H9 (cell line): ENCODE measurements around the gene RASSF3. TPM values are rescaled to one million over a fixed set of nuclear protein-coding genes. Genes with fewer than 3 reads are reported as not detected.
"Not testable (repeated sequence)": the region's sequence is repeated elsewhere in the genome, so short reads cannot be mapped to it uniquely, and the experiment has no call there.

ENCODE experiments used
- DNase-seq: peaks from one replicate; pipeline ENCODE4 v3.0.0-alpha.2; 2017
- H2AFZ ChIP-seq: one replicate; pipeline ENCODE4 v1.6.1; 2013; ENCODE audit warnings: mild to moderate bottlenecking, low read length, control low read depth, moderate library complexity
- H2AK5ac ChIP-seq: 2 replicates; pipeline ENCODE4 v1.6.1; 2013; ENCODE audit warnings: low read length, control low read depth, mixed read lengths; ENCODE audit not compliant: insufficient read length
- H2BK120ac ChIP-seq: one replicate; pipeline ENCODE4 v1.6.1; 2013; ENCODE audit warnings: low read depth, mild to moderate bottlenecking, low read length, control low read depth, inconsistent platforms; ENCODE audit not compliant: poor library complexity, severe bottlenecking
- H2BK12ac ChIP-seq: 2 replicates; pipeline ENCODE4 v1.6.1; 2013; ENCODE audit warnings: low read length, control low read depth, mixed read lengths, low read depth; ENCODE audit not compliant: insufficient read length
- H2BK15ac ChIP-seq: 2 replicates; pipeline ENCODE4 v1.6.1; 2013; ENCODE audit warnings: low read depth, low read length, control low read depth
- H2BK20ac ChIP-seq: one replicate; pipeline ENCODE4 v1.6.1; 2013; ENCODE audit warnings: low read depth, mild to moderate bottlenecking, low read length, control low read depth, inconsistent platforms; ENCODE audit not compliant: poor library complexity, severe bottlenecking
- H2BK5ac ChIP-seq: 2 replicates; pipeline ENCODE4 v1.6.1; 2013; ENCODE audit warnings: low read length, control low read depth, mixed read lengths; ENCODE audit not compliant: insufficient read length
- H3K14ac ChIP-seq: 2 replicates; pipeline ENCODE4 v1.6.1; 2013; ENCODE audit warnings: low read length, control low read depth; ENCODE audit not compliant: insufficient read depth
- H3K18ac ChIP-seq: 2 replicates; pipeline ENCODE4 v1.6.1; 2013; ENCODE audit warnings: low read depth, mild to moderate bottlenecking, mixed read lengths, low read length, control low read depth; ENCODE audit not compliant: insufficient read length
- H3K23ac ChIP-seq: 2 replicates; pipeline ENCODE4 v1.6.1; 2013; ENCODE audit warnings: low read length, control low read depth, mixed read lengths, low read depth; ENCODE audit not compliant: insufficient read length
- H3K23me2 ChIP-seq: 2 replicates; pipeline ENCODE4 v1.6.1; 2013; ENCODE audit warnings: low read depth, mild to moderate bottlenecking, mixed read lengths, low read length, control low read depth; ENCODE audit not compliant: insufficient read length, poor library complexity, severe bottlenecking
- H3K27ac ChIP-seq: 2 replicates; pipeline ENCODE4 v1.5.1; 2013; ENCODE audit warnings: low read length, control low read depth, mixed read lengths, low read depth; ENCODE audit not compliant: insufficient read length
- H3K27me3 ChIP-seq: 2 replicates; pipeline ENCODE4 v1.6.1; 2013; ENCODE audit warnings: low read length, control low read depth, inconsistent platforms; ENCODE audit not compliant: insufficient read depth
- H3K4ac ChIP-seq: 2 replicates; pipeline ENCODE4 v1.6.1; 2013; ENCODE audit warnings: low read depth, mild to moderate bottlenecking, control low read depth, inconsistent platforms, low read length, moderate library complexity
- H3K4me1 ChIP-seq: 2 replicates; pipeline ENCODE4 v1.6.1; 2013; ENCODE audit warnings: low read length, control low read depth, inconsistent platforms; ENCODE audit not compliant: insufficient read depth
- H3K4me2 ChIP-seq: 2 replicates; pipeline ENCODE4 v1.6.1; 2013; ENCODE audit warnings: low read length, control low read depth, mixed read lengths; ENCODE audit not compliant: insufficient read length, insufficient read depth
- H3K56ac ChIP-seq: 2 replicates; pipeline ENCODE4 v1.6.1; 2013; ENCODE audit warnings: low read depth, mild to moderate bottlenecking, mixed read lengths, low read length, control low read depth; ENCODE audit not compliant: insufficient read length
- H3K79me1 ChIP-seq: 2 replicates; pipeline ENCODE4 v1.6.1; 2013; ENCODE audit warnings: low read depth, mild to moderate bottlenecking, moderate library complexity, low read length, control low read depth, inconsistent platforms; ENCODE audit not compliant: insufficient read depth, poor library complexity, severe bottlenecking
- H3K79me2 ChIP-seq: 2 replicates; pipeline ENCODE4 v1.6.1; 2013; ENCODE audit warnings: low read length, control low read depth, inconsistent platforms; ENCODE audit not compliant: insufficient read depth
- H3K9ac ChIP-seq: 2 replicates; pipeline ENCODE4 v1.6.1; 2013; ENCODE audit warnings: low read length, control low read depth, mixed read lengths; ENCODE audit not compliant: insufficient read length; ENCODE audit errors: extremely low read depth
- H3K9me3 ChIP-seq: one replicate; pipeline ENCODE4 v1.6.1; 2013; ENCODE audit warnings: low read depth, low read length, inconsistent platforms; ENCODE audit not compliant: control insufficient read depth
- H3T11ph ChIP-seq: one replicate; pipeline ENCODE4 v1.6.1; 2013; ENCODE audit warnings: mild to moderate bottlenecking, low read length, control low read depth, inconsistent platforms
- H4K20me1 ChIP-seq: one replicate; pipeline ENCODE4 v1.6.1; 2013; ENCODE audit not compliant: control insufficient read depth, insufficient read length, insufficient read depth
- H4K5ac ChIP-seq: 2 replicates; pipeline ENCODE4 v1.6.1; 2013; ENCODE audit warnings: low read depth, mild to moderate bottlenecking, mixed read lengths, low read length, control low read depth; ENCODE audit not compliant: insufficient read length
- H4K8ac ChIP-seq: replicated peaks from 2 replicates; pipeline ENCODE4 v1.6.1; 2013; ENCODE audit warnings: low read length, control low read depth, mixed read lengths, low read depth; ENCODE audit not compliant: insufficient read length
- H4K91ac ChIP-seq: 2 replicates; pipeline ENCODE4 v1.6.1; 2013; ENCODE audit warnings: low read depth, mild to moderate bottlenecking, moderate library complexity, mixed read lengths, low read length, control low read depth; ENCODE audit not compliant: insufficient read length
- H3K27ac Mint-ChIP-seq, 3 experiments: 2 replicates in 2 of 3; 3 replicates in 1 of 3; pipeline ENCODE4 v1.8.0; 2020 to 2021; ENCODE audit warnings: mixed read lengths in 3 of 3, mild to moderate bottlenecking in 1 of 3, moderate library complexity in 1 of 3
- H3K27me3 Mint-ChIP-seq: 2 replicates; pipeline ENCODE4 v1.8.0; 2021; ENCODE audit warnings: low read depth, mild to moderate bottlenecking, moderate library complexity, mixed read lengths
- H3K36me3 Mint-ChIP-seq, 3 experiments: 2 replicates in 2 of 3; 3 replicates in 1 of 3; pipeline ENCODE4 v1.8.0; 2020 to 2021; ENCODE audit warnings: low read depth in 3 of 3, mixed read lengths in 3 of 3; ENCODE audit not compliant: insufficient read depth in 1 of 3
- H3K4me1 Mint-ChIP-seq, 2 experiments: 2 replicates each; pipeline ENCODE4 v1.8.0; 2020; ENCODE audit warnings: mixed read lengths in 2 of 2
- H3K4me3 Mint-ChIP-seq, 2 experiments: 2 replicates in 1 of 2; 3 replicates in 1 of 2; pipeline ENCODE4 v1.8.0; 2020 to 2021; ENCODE audit warnings: mild to moderate bottlenecking in 2 of 2, mixed read lengths in 2 of 2, moderate library complexity in 1 of 2
- H3K9me3 Mint-ChIP-seq, 2 experiments: 2 replicates in 1 of 2; 3 replicates in 1 of 2; pipeline ENCODE4 v1.8.0; 2020; ENCODE audit warnings: mild to moderate bottlenecking in 2 of 2, mixed read lengths in 2 of 2, moderate library complexity in 1 of 2
- WGBS: extraction: QIAGEN DNeasy Blood & Tissue Kit; methylation state at CpG from one replicate; pipeline ENCODE4 v1.1.7; 2013; ENCODE audit warnings: missing lambda C conversion rate, low lambda C conversion rate, mixed read lengths; ENCODE audit not compliant: insufficient read length; ENCODE audit errors: extremely low coverage; 5-methylcytosine and 5-hydroxymethylcytosine counted together
- total RNA-seq: library from RNA; stranded (reverse); gene quantifications from 2 replicates; pipeline ENCODE4 v1.2.1, GENCODE V29; 2021
- TF ChIP-seq, protein P1 (sequence below): fragments of 200-600 bp; sonication (generic); conservative IDR thresholded peaks from 3 replicates; pipeline ENCODE4 v1.8.0; 2021; ENCODE audit warnings: antibody characterized with exemption, mild to moderate bottlenecking

The RASSF3 gene
- total RNA-seq, 1 experiment from 2014 or later: 45.1 TPM

DNA sequence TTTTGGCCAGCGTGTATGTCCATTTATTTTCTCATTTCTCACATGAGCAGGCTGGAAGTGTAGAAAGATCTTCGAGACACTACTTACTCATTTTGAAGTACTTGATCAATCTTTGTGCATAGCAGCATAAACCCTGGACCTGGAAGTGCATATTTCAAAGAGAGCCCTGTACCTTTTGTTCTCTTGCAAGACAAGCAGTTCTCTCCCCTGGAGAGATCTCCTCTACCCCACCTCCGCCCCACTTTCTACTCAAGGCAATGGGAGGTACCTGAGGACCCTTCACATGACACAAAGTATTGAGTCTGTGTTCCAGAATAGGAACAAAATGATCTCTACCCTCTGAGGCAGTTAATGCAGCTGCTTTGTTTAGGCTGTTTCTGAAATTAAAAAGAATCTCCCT, 27.4 kb upstream of the RASSF3 start:
- no peak for DNase-seq
- TF ChIP-seq, protein P1, sequence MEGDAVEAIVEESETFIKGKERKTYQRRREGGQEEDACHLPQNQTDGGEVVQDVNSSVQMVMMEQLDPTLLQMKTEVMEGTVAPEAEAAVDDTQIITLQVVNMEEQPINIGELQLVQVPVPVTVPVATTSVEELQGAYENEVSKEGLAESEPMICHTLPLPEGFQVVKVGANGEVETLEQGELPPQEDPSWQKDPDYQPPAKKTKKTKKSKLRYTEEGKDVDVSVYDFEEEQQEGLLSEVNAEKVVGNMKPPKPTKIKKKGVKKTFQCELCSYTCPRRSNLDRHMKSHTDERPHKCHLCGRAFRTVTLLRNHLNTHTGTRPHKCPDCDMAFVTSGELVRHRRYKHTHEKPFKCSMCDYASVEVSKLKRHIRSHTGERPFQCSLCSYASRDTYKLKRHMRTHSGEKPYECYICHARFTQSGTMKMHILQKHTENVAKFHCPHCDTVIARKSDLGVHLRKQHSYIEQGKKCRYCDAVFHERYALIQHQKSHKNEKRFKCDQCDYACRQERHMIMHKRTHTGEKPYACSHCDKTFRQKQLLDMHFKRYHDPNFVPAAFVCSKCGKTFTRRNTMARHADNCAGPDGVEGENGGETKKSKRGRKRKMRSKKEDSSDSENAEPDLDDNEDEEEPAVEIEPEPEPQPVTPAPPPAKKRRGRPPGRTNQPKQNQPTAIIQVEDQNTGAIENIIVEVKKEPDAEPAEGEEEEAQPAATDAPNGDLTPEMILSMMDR: no peak
- peaks cover 9% of the 10 kb centered on the region for H3K27me3 Mint-ChIP-seq
- no peak overlapping the region for H2BK20ac ChIP-seq
- no peak overlapping the region for H3K18ac ChIP-seq
- no peak overlapping the region for H3K4ac ChIP-seq
- H2AFZ ChIP-seq: no peak overlapping the region
- H3T11ph ChIP-seq: no peak overlapping the region
- H3K4me2 ChIP-seq: no peak overlapping the region
- no peak overlapping the region for H4K8ac ChIP-seq
- H3K4me1 ChIP-seq: peaks cover 9% of the 10 kb centered on the region
- H3K14ac ChIP-seq: no peak overlapping the region
- no peak overlapping the region for H3K56ac ChIP-seq
- no peaks in the 10 kb centered on the region for H3K79me2 ChIP-seq
- no peaks in the 10 kb centered on the region for H3K36me3 Mint-ChIP-seq
- H3K27ac ChIP-seq: no peak overlapping the region
- no peaks in the 10 kb centered on the region for H3K23me2 ChIP-seq
- no peaks in the 10 kb centered on the region; a peak in 1 of 5 replicates for H3K9me3 Mint-ChIP-seq
- no peak overlapping the region for H3K23ac ChIP-seq
- no peaks in the 10 kb centered on the region for H3K9me3 ChIP-seq
- H3K4me1 Mint-ChIP-seq: peaks cover 20 to 29% of the 10 kb centered on the region in 2 experiments
- no peak overlapping the region for H4K91ac ChIP-seq
- H2AK5ac ChIP-seq: no peak overlapping the region
- H2BK15ac ChIP-seq: no peak overlapping the region
- WGBS: no CpG with 5 or more reads among the region's 3 CpGs
- no peaks in the 10 kb centered on the region for H4K20me1 ChIP-seq
- H3K79me1 ChIP-seq: no peaks in the 10 kb centered on the region
- H2BK5ac ChIP-seq: no peak overlapping the region
- no peak overlapping the region for H3K4me3 Mint-ChIP-seq
- H3K27me3 ChIP-seq: no peaks in the 10 kb centered on the region
- H4K5ac ChIP-seq: no peak overlapping the region
- H2BK120ac ChIP-seq: no peak overlapping the region
- H3K27ac Mint-ChIP-seq: no peak overlapping the region
- H3K9ac ChIP-seq: no peak overlapping the region
- no peak overlapping the region for H2BK12ac ChIP-seq

DNA sequence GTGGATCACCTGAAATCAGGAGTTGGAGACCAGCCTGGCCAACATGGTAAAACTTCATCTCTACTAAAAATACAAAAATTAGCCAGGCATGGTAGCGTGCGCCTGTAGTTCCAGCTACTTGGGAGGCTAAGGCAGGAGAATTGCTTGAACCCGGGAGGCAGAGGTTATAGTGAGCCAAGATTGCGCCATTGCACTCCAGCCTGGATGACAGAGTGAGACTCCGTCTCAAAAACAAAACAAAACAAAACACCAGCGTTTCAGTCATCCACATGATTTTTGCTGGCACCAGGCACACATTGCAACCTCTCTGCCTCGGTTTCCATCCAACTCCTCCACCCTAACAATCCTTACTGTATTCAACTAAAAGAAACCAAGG, 26.9 kb upstream of the RASSF3 start:
- not testable (repeated sequence) for H3K23ac ChIP-seq

More for the DNA sequence above, 26.9 kb upstream of the RASSF3 start:
- not testable (repeated sequence) for H2AFZ ChIP-seq, H2BK5ac ChIP-seq, H3K27ac ChIP-seq, DNase-seq, H2AK5ac ChIP-seq, H3K4me2 ChIP-seq, H4K20me1 ChIP-seq, H2BK15ac ChIP-seq, H3K9me3 Mint-ChIP-seq, H4K8ac ChIP-seq, H3K27me3 Mint-ChIP-seq, H3K9ac ChIP-seq, H3K27ac Mint-ChIP-seq, H3K4me3 Mint-ChIP-seq, H4K91ac ChIP-seq, H3K27me3 ChIP-seq, H3K79me1 ChIP-seq, H2BK20ac ChIP-seq, H2BK12ac ChIP-seq, H3K4ac ChIP-seq, H3K9me3 ChIP-seq, H3K4me1 ChIP-seq, H3T11ph ChIP-seq, H4K5ac ChIP-seq, H3K14ac ChIP-seq, H3K23me2 ChIP-seq, H3K36me3 Mint-ChIP-seq, H3K79me2 ChIP-seq, H3K18ac ChIP-seq, H3K56ac ChIP-seq, H2BK120ac ChIP-seq
- WGBS: no CpG with 5 or more reads among the region's 7 CpGs
- peaks cover 20 to 29% of the 10 kb centered on the region in 2 experiments for H3K4me1 Mint-ChIP-seq
